Mammary epithelial cell (primary cell): ENCODE data around the gene CPNE4.

Experiments
- EZH2 ChIP-seq: IDR thresholded peaks from 2 replicates; pipeline ENCODE4 v1.6.1; 2012; ENCODE audit warnings: low read length, inconsistent platforms, borderline replicate concordance
- TF ChIP-seq, protein P1 (sequence below), 2 donors: IDR thresholded peaks in 1 of 2; conservative IDR thresholded peaks in 1 of 2; 2 replicates each; pipeline ENCODE4 v1.5.1; 2011 to 2012; ENCODE audit warnings: inconsistent platforms in 2 of 2, low read length in 2 of 2, mild to moderate bottlenecking in 2 of 2, control low read depth in 1 of 2, low read depth in 1 of 2; ENCODE audit not compliant: insufficient read depth in 1 of 2; ENCODE audit errors: extremely low read depth in 1 of 2

DNA sequence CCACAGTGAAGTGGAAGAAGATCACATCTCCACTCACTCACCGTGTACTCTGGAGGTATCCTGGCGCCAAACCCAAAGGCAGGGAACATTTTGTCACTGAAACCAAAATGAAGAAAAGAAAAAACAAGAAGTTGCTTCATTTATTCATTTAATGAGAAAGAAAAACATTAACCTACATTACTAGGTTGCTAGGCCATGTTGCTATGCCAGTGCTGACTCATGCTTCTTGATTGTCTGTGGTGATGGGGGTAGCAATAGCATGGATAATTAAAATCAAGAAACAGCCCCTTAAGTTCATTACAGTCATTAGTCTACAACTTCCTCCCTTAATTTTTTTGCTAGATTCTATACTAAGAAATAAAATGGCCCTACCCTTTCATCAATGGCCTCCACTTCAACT, 479.4 kb downstream of the CPNE4 start:
- TF ChIP-seq, protein P1, sequence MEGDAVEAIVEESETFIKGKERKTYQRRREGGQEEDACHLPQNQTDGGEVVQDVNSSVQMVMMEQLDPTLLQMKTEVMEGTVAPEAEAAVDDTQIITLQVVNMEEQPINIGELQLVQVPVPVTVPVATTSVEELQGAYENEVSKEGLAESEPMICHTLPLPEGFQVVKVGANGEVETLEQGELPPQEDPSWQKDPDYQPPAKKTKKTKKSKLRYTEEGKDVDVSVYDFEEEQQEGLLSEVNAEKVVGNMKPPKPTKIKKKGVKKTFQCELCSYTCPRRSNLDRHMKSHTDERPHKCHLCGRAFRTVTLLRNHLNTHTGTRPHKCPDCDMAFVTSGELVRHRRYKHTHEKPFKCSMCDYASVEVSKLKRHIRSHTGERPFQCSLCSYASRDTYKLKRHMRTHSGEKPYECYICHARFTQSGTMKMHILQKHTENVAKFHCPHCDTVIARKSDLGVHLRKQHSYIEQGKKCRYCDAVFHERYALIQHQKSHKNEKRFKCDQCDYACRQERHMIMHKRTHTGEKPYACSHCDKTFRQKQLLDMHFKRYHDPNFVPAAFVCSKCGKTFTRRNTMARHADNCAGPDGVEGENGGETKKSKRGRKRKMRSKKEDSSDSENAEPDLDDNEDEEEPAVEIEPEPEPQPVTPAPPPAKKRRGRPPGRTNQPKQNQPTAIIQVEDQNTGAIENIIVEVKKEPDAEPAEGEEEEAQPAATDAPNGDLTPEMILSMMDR (conservative IDR thresholded peaks at IDR 0.05 in 1 of 2, IDR thresholded peaks at IDR 0.05 in 1 of 2; ENCODE audit: extremely low read depth in 1 of 2, insufficient read depth in 1 of 2, low read depth in 1 of 2, low read length in 2 of 2), result no peak
- no peak for TF ChIP-seq EZH2
